Endodermal cell (in vitro differentiated cells): ENCODE data around the gene GLT6D1. TPM values are rescaled to one million over a fixed set of nuclear protein-coding genes. Genes with fewer than 3 reads are reported as not detected.

Experiments used
- DNase-seq: peaks from one replicate; pipeline ENCODE4 v3.0.0-alpha.2; 2017
- H3K27ac ChIP-seq: 2 replicates; pipeline ENCODE4 v1.5.1; 2013; ENCODE audit warnings: mild to moderate bottlenecking, low read depth, low read length, moderate library complexity
- H3K27me3 ChIP-seq: 2 replicates; pipeline ENCODE4 v1.6.1; 2013; ENCODE audit warnings: mild to moderate bottlenecking, low read length, moderate library complexity; ENCODE audit not compliant: insufficient read depth, control insufficient read depth, poor library complexity, severe bottlenecking
- H3K36me3 ChIP-seq: 2 replicates; pipeline ENCODE4 v1.7.0; 2013; ENCODE audit warnings: mild to moderate bottlenecking, low read length, moderate library complexity; ENCODE audit not compliant: control insufficient read depth, insufficient read depth
- H3K4me1 ChIP-seq: one replicate; pipeline ENCODE4 v1.7.0; 2013; ENCODE audit warnings: low read length; ENCODE audit not compliant: control insufficient read depth, insufficient read depth
- H3K4me3 ChIP-seq: 2 replicates; pipeline ENCODE4 v1.5.1; 2013; ENCODE audit warnings: mild to moderate bottlenecking, low read length, moderate library complexity
- H3K9ac ChIP-seq: 2 replicates; pipeline ENCODE4 v1.6.1; 2013; ENCODE audit warnings: mild to moderate bottlenecking, low read length, moderate library complexity; ENCODE audit not compliant: poor library complexity, severe bottlenecking; ENCODE audit errors: extremely low read depth
- H3K9me3 ChIP-seq: 2 replicates; pipeline ENCODE4 v1.6.1; 2013; ENCODE audit warnings: mild to moderate bottlenecking, low read length, moderate library complexity; ENCODE audit not compliant: control insufficient read depth
- H3K27ac Mint-ChIP-seq: 2 replicates; pipeline ENCODE4 v1.8.0; 2020; ENCODE audit warnings: mixed read lengths
- H3K27me3 Mint-ChIP-seq: 2 replicates; pipeline ENCODE4 v1.8.0; 2021; ENCODE audit warnings: mild to moderate bottlenecking, mixed read lengths; ENCODE audit not compliant: insufficient read depth
- H3K36me3 Mint-ChIP-seq: 2 replicates; pipeline ENCODE4 v1.8.0; 2020; ENCODE audit warnings: low read depth, mixed read lengths
- H3K4me1 Mint-ChIP-seq: 2 replicates; pipeline ENCODE4 v1.8.0; 2020; ENCODE audit warnings: mixed read lengths
- H3K4me3 Mint-ChIP-seq: 2 replicates; pipeline ENCODE4 v1.8.0; 2020; ENCODE audit warnings: mild to moderate bottlenecking, moderate library complexity, mixed read lengths
- H3K9me3 Mint-ChIP-seq: 2 replicates; pipeline ENCODE4 v1.8.0; 2020; ENCODE audit warnings: mild to moderate bottlenecking, mixed read lengths
- CTCF ChIP-seq: fragments of 200-600 bp; sonication (generic); conservative IDR thresholded peaks from 2 replicates; pipeline ENCODE4 v1.5.0; 2021; ENCODE audit warnings: antibody characterized with exemption, mild to moderate bottlenecking
- WGBS, 2 experiments: methylation state at CpG; one replicate each; pipeline versions ENCODE4 v1.1.5 to v1.1.7; 2013; ENCODE audit warnings: missing lambda C conversion rate in 2 of 2, mixed read lengths in 1 of 2; ENCODE audit not compliant: insufficient coverage in 1 of 2, insufficient read length in 1 of 2; 5-methylcytosine and 5-hydroxymethylcytosine counted together
- total RNA-seq, 2 donors: library from RNA; stranded (reverse); fragmentation: NEBNext Ultra II Directional in 1 of 2; extraction: Animal tissue kit (Norgen Biotek cat#: 25700) in 1 of 2; gene quantifications; 2 replicates in 1 of 2; 3 replicates in 1 of 2; pipeline ENCODE4 v1.2.1, GENCODE V29; 2021

GLT6D1 gene
- total RNA-seq, 2 donors from 2014 or later: 0.60 TPM; not detected in 1

GRCh38 chr9:135667463-135668001, 28.2 kb upstream of the GLT6D1 start:
- Mint-ChIP-seq H3K4me3 (no peak overlapping the region), H3K9me3 (peaks cover 13% of the 10 kb centered on the region), H3K36me3 (no peaks in the 10 kb centered on the region), H3K27ac (no peak overlapping the region), H3K4me1 (no peaks in the 10 kb centered on the region), H3K27me3 (no peaks in the 10 kb centered on the region)
- no peak for DNase-seq
- 93 to 94% methylated on average over 9 of the region's 9 CpGs for WGBS, 2 experiments
- Histone ChIP-seq H3K27me3 (no peaks in the 10 kb centered on the region), H3K4me1 (no peaks in the 10 kb centered on the region), H3K27ac (no peak overlapping the region), H3K36me3 (no peaks in the 10 kb centered on the region), H3K9me3 (no peaks in the 10 kb centered on the region), H3K9ac (no peak overlapping the region), H3K4me3 (no peak overlapping the region)
- TF ChIP-seq CTCF: no peak

GRCh38 chr9:135666534-135667462, 27.5 kb upstream of the GLT6D1 start:
- Histone ChIP-seq H3K9me3 (no peaks in the 10 kb centered on the region), H3K36me3 (no peaks in the 10 kb centered on the region), H3K27me3 (no peaks in the 10 kb centered on the region), H3K4me1 (no peaks in the 10 kb centered on the region), H3K27ac (no peak overlapping the region), H3K4me3 (no peak overlapping the region), H3K9ac (no peak overlapping the region)
- Mint-ChIP-seq H3K4me3 (no peak overlapping the region), H3K9me3 (peaks cover 13% of the 10 kb centered on the region), H3K27ac (no peak overlapping the region), H3K36me3 (no peaks in the 10 kb centered on the region), H3K4me1 (peaks cover 6% of the 10 kb centered on the region), H3K27me3 (no peaks in the 10 kb centered on the region)
- no peak for TF ChIP-seq CTCF
- 89 to 91% methylated on average over 13 to 29 of the region's 29 CpGs for WGBS, 2 experiments
- DNase-seq: no peak

GRCh38 chr9:135665795-135666189, 26.5 kb upstream of the GLT6D1 start:
- peaks cover 13% of the 10 kb centered on the region for H3K9me3 Mint-ChIP-seq
- no peaks in the 10 kb centered on the region for H3K36me3 Mint-ChIP-seq
- H3K27me3 ChIP-seq: no peaks in the 10 kb centered on the region

More at GRCh38 chr9:135665795-135666189, 26.5 kb upstream of the GLT6D1 start:
- no peak for TF ChIP-seq CTCF
- H3K27ac Mint-ChIP-seq: no peak overlapping the region
- H3K27ac ChIP-seq: no peak overlapping the region
- DNase-seq: no peak
- H3K4me1 ChIP-seq: no peaks in the 10 kb centered on the region
- H3K9ac ChIP-seq: no peak overlapping the region
- H3K36me3 ChIP-seq: no peaks in the 10 kb centered on the region
- H3K27me3 Mint-ChIP-seq: no peaks in the 10 kb centered on the region
- 90 to 96% methylated on average over 7 to 12 of the region's 12 CpGs for WGBS, 2 experiments
- no peak overlapping the region for H3K4me3 ChIP-seq
- no peak overlapping the region for H3K4me3 Mint-ChIP-seq
- H3K4me1 Mint-ChIP-seq: peaks cover 7% of the 10 kb centered on the region
- H3K9me3 ChIP-seq: no peaks in the 10 kb centered on the region
